ENCODE results near the gene FBLIM1.

GRCh38 chr1:15757575-15758342 lies 836 bp upstream of the FBLIM1 start:
- TF ChIP-seq CTCF (tag by site-specific recombination; IDR thresholded peaks at IDR 0.05) (no peak), KLF16 (tag by site-specific recombination; IDR thresholded peaks at IDR 0.05) (peak; percentile 20; the same call in 1 of the 2 replicates), HOXA7 (CRISPR knock-in tag; IDR thresholded peaks at IDR 0.05; ENCODE audit: borderline replicate concordance) (no peak), MEIS1 (CRISPR knock-in tag; IDR thresholded peaks at IDR 0.05; ENCODE audit: borderline replicate concordance) (no peak), PBX3 (CRISPR knock-in tag; IDR thresholded peaks at IDR 0.05) (no peak), REST (tag by site-specific recombination; IDR thresholded peaks at IDR 0.05) (no peak), ZNF660 (tag by site-specific recombination; IDR thresholded peaks at IDR 0.05) (no peak), ZNF121 (tag by site-specific recombination; IDR thresholded peaks at IDR 0.05) (no peak), ZNF610 (tag by site-specific recombination; IDR thresholded peaks at IDR 0.05; ENCODE audit: borderline replicate concordance) (no peak), ZNF747 (tag by site-specific recombination; IDR thresholded peaks at IDR 0.05) (no peak), ZNF548 (tag by site-specific recombination; IDR thresholded peaks at IDR 0.05) (no peak)

Measured in HEK293 (cell line).